IMR-90 (cell line): Measurements from ENCODE around the gene USP47. TPM values are rescaled to one million over a fixed set of nuclear protein-coding genes. Genes with fewer than 3 reads are reported as not detected.

Experiments used
- ATAC-seq: fragments of 200-7000 bp; cut with Tn5 transposase; 2 replicates; pipeline ENCODE4 v1.9.1; 2020; ENCODE audit warnings: low read depth, mild to moderate bottlenecking, moderate library complexity
- BruUV-seq: library from RNA; stranded (reverse); fragments of 400-500 nt; replicated peaks from 2 replicates; lab custom pipeline; 2021; lab: Mats Ljungman, UMichigan
- CTCF ChIA-PET: fragments of 300-600 bp; formaldehyde crosslinking; extraction: SDS; loops from one replicate; lab custom pipeline; 2021; ENCODE audit warnings: antibody characterized with exemption; lab: Yijun Ruan, JAX
- POLR2A ChIA-PET: fragments of 300-600 bp; sonication (Branson Sonifier 250); formaldehyde crosslinking; loops from one replicate; lab custom pipeline; 2022; ENCODE audit warnings: antibody characterized with exemption; ENCODE audit not compliant: unreplicated experiment; lab: Charles Lee
- DNase-seq: peaks from one replicate; pipeline ENCODE4 v3.0.0; 2013
- H2AFZ ChIP-seq: replicated peaks from 2 replicates; pipeline ENCODE3; 2013; ENCODE audit warnings: low read length, mild to moderate bottlenecking; ENCODE audit not compliant: poor library complexity
- H2AK5ac ChIP-seq: 2 replicates; pipeline ENCODE4 v1.6.1; 2013; ENCODE audit warnings: low read depth, low read length, inconsistent platforms
- H2AK9ac ChIP-seq: replicated peaks from 2 replicates; pipeline ENCODE3; 2013; ENCODE audit warnings: mild to moderate bottlenecking, low read depth, low read length, moderate library complexity; ENCODE audit not compliant: poor library complexity
- H2BK120ac ChIP-seq: 2 replicates; pipeline ENCODE4 v1.6.1; 2013; ENCODE audit warnings: low read depth, low read length, inconsistent platforms
- H2BK15ac ChIP-seq: 3 replicates; pipeline ENCODE4 v1.6.1; 2013; ENCODE audit warnings: low read depth, low read length, inconsistent platforms
- H2BK20ac ChIP-seq: 2 replicates; pipeline ENCODE4 v1.6.1; 2013; ENCODE audit warnings: low read depth, mild to moderate bottlenecking, inconsistent platforms, low read length, moderate library complexity
- H2BK5ac ChIP-seq: 2 replicates; pipeline ENCODE4 v1.6.1; 2013; ENCODE audit warnings: mild to moderate bottlenecking, low read depth, low read length, inconsistent platforms; ENCODE audit not compliant: poor library complexity, severe bottlenecking
- H3K14ac ChIP-seq: replicated peaks from 2 replicates; pipeline ENCODE4 v1.6.1; 2013; ENCODE audit warnings: low read depth, low read length, inconsistent platforms
- H3K18ac ChIP-seq: 2 replicates; pipeline ENCODE4 v1.6.1; 2013; ENCODE audit warnings: low read depth, low read length, control low read depth
- H3K23ac ChIP-seq: 2 replicates; pipeline ENCODE4 v1.6.1; 2013; ENCODE audit warnings: low read depth, low read length, inconsistent platforms
- H3K27ac ChIP-seq: 2 replicates; pipeline ENCODE4 v1.5.1; 2013; ENCODE audit warnings: mild to moderate bottlenecking, control low read depth, low read length; ENCODE audit not compliant: insufficient read depth
- H3K27me3 ChIP-seq: 2 replicates; pipeline ENCODE4 v1.6.1; 2013; ENCODE audit warnings: low read length; ENCODE audit not compliant: control insufficient read depth, insufficient read depth
- H3K36me3 ChIP-seq: 2 replicates; pipeline ENCODE4 v1.6.1; 2013; ENCODE audit warnings: low read length, mixed read lengths; ENCODE audit not compliant: control insufficient read depth, insufficient read depth
- H3K4ac ChIP-seq: 2 replicates; pipeline ENCODE4 v1.6.1; 2013; ENCODE audit warnings: low read depth, low read length, inconsistent platforms
- H3K4me1 ChIP-seq: 2 replicates; pipeline ENCODE4 v1.6.1; 2013; ENCODE audit warnings: low read length, mixed read lengths; ENCODE audit not compliant: control insufficient read depth, insufficient read depth
- H3K4me2 ChIP-seq: 2 replicates; pipeline ENCODE4 v1.6.1; 2013; ENCODE audit warnings: low read depth, mild to moderate bottlenecking, control low read depth, low read length, moderate library complexity
- H3K4me3 ChIP-seq: 2 replicates; pipeline ENCODE4 v1.5.1; 2013; ENCODE audit warnings: low read depth, mild to moderate bottlenecking, control low read depth, low read length, moderate library complexity; ENCODE audit not compliant: insufficient read depth
- H3K56ac ChIP-seq: 2 replicates; pipeline ENCODE4 v1.6.1; 2013; ENCODE audit warnings: low read length, inconsistent platforms; ENCODE audit not compliant: insufficient read depth; ENCODE audit errors: extremely low read depth
- H3K79me1 ChIP-seq, 2 experiments: 2 replicates each; pipeline ENCODE4 v1.6.1; 2013; ENCODE audit warnings: low read length in 2 of 2, inconsistent platforms in 1 of 2, low read depth in 1 of 2
- H3K9ac ChIP-seq: 2 replicates; pipeline ENCODE4 v1.6.1; 2013; ENCODE audit warnings: low read depth, low read length, control low read depth
- H3K9me1 ChIP-seq: 2 replicates; pipeline ENCODE4 v1.6.1; 2013; ENCODE audit warnings: low read length, inconsistent platforms; ENCODE audit not compliant: insufficient read depth
- H3K9me3 ChIP-seq: 2 replicates; pipeline ENCODE4 v1.6.1; 2013; ENCODE audit warnings: low read length; ENCODE audit not compliant: control insufficient read depth, insufficient read depth
- H4K20me1 ChIP-seq: 2 replicates; pipeline ENCODE4 v1.6.1; 2013; ENCODE audit warnings: low read length, inconsistent platforms; ENCODE audit not compliant: insufficient read depth
- H4K5ac ChIP-seq: 2 replicates; pipeline ENCODE4 v1.6.1; 2013; ENCODE audit warnings: mild to moderate bottlenecking, low read depth, low read length, control low read depth
- H4K8ac ChIP-seq, 2 experiments: 2 replicates each; pipeline ENCODE4 v1.6.1; 2013; ENCODE audit warnings: low read depth in 2 of 2, low read length in 2 of 2, control low read depth in 1 of 2, inconsistent platforms in 1 of 2
- H4K91ac ChIP-seq: 2 replicates; pipeline ENCODE4 v1.6.1; 2013; ENCODE audit warnings: low read depth, low read length, inconsistent platforms; ENCODE audit not compliant: insufficient read depth
- BHLHE40 ChIP-seq: fragments of 150-350 bp; IDR thresholded peaks from 2 replicates; pipeline ENCODE4 v1.6.1; 2016; ENCODE audit warnings: mild to moderate bottlenecking, low read depth, low read length
- CEBPB ChIP-seq: IDR thresholded peaks from 2 replicates; pipeline ENCODE4 v1.6.1; 2012; ENCODE audit warnings: low read depth, low read length, improper control_type of control experiment
- FOS ChIP-seq: fragments of 150-350 bp; IDR thresholded peaks from 2 replicates; pipeline ENCODE4 v1.6.1; 2016; ENCODE audit warnings: low read depth, low read length
- MAFK ChIP-seq: IDR thresholded peaks from 2 replicates; pipeline ENCODE4 v1.6.1; 2012; ENCODE audit warnings: low read depth, low read length, improper control_type of control experiment
- MAZ ChIP-seq: IDR thresholded peaks from 2 replicates; pipeline ENCODE4 v1.6.1; 2012; ENCODE audit warnings: low read depth, mild to moderate bottlenecking, low read length, improper control_type of control experiment, moderate library complexity, borderline replicate concordance
- NFE2L2 ChIP-seq: fragments of 150-350 bp; IDR thresholded peaks from 2 replicates; pipeline ENCODE4 v1.6.1; 2016; ENCODE audit warnings: low read depth, mild to moderate bottlenecking, low read length
- POLR2A ChIP-seq: IDR thresholded peaks from 2 replicates; pipeline ENCODE4 v1.6.1; 2012; ENCODE audit warnings: mild to moderate bottlenecking, low read depth, low read length
- RAD21 ChIP-seq: IDR thresholded peaks from 2 replicates; pipeline ENCODE4 v1.6.1; 2012; ENCODE audit warnings: low read length, improper control_type of control experiment
- RCOR1 ChIP-seq: IDR thresholded peaks from 2 replicates; pipeline ENCODE4 v1.6.1; 2012; ENCODE audit warnings: mild to moderate bottlenecking, low read length, improper control_type of control experiment; ENCODE audit not compliant: insufficient replicate concordance
- RFX5 ChIP-seq: IDR thresholded peaks from 2 replicates; pipeline ENCODE4 v1.8.0; 2012; ENCODE audit warnings: low read depth, mild to moderate bottlenecking, low read length, moderate library complexity
- SMC3 ChIP-seq: fragments of 150-350 bp; IDR thresholded peaks from 2 replicates; pipeline ENCODE4 v1.6.1; 2016; ENCODE audit warnings: low read depth, mild to moderate bottlenecking, antibody characterized with exemption, low read length, moderate library complexity
- USF2 ChIP-seq: fragments of 150-350 bp; IDR thresholded peaks from 2 replicates; pipeline ENCODE4 v1.6.1; 2017; ENCODE audit warnings: mild to moderate bottlenecking, antibody characterized with exemption, low read length, low read depth
- dilution Hi-C: fragments of 300-500 bp; cut with HindIII; formaldehyde crosslinking; loops from one replicate; pipeline ENCODE4 v1.14.3; 2018; ENCODE audit warnings: low sequenced_read_pairs; ENCODE audit not compliant: unreplicated experiment
- in situ Hi-C: fragments of 300-500 bp; cut with MboI; formaldehyde crosslinking; loops from 3 replicates; pipeline ENCODE4 v1.14.3; 2019; ENCODE audit warnings: low sequenced_read_pairs, inconsistent platforms, mixed read lengths
- intact Hi-C: fragments of 100-400 bp; cut with micrococcal nuclease; formaldehyde crosslinking; loops from 2 replicates; pipeline ENCODE4 v1.10.0; 2022
- polyA plus RNA-seq, 3 experiments: library from polyadenylated mRNA; depleted of rRNA; stranded (reverse); fragments of >200 nt; gene quantifications; 2 replicates each; pipeline ENCODE4 v1.2.3, GENCODE V29; 2012; ENCODE audit warnings: low replicate concordance in 1 of 3
- total RNA-seq: library from RNA; depleted of rRNA; stranded (reverse); fragments of >200 nt; gene quantifications from 2 replicates; pipeline ENCODE4 v1.2.3, GENCODE V29; 2012

The USP47 gene
- total and polyA plus RNA-seq, 2 of the 4 experiments (the other 2 are of a cell fraction) = 15.0 to 110 TPM

DNA sequence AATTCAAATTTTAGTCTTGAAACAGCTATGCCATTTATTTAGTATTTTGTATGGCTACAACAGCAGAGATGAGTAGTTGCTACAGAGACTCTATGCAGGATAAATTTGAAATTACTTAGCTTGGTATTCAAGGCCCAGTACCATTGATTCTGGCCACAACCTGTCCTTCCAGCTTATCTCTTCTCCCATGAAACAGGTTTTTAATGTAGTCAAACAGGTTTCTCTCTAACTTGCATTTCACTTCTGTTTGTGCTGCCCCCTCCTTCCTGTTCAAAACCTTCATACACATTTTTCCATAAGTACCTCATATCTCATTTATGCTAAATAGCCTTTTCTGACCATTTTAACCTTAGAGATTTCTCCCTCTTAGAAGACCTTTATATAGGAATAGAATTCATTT is 3.3 kb downstream of the USP47 start:
- no TSS peak for BruUV-seq
- Histone ChIP-seq H2BK20ac (no peak overlapping the region), H3K4me1 (peaks cover 9% of the 10 kb centered on the region), H3K36me3 (no peaks in the 10 kb centered on the region), H2AK9ac (no peak overlapping the region), H4K91ac (no peak overlapping the region), H3K9me3 (no peaks in the 10 kb centered on the region), H2BK120ac (no peak overlapping the region), H3K9ac (no peak overlapping the region), H3K79me1 (peaks cover 4 to 41% of the 10 kb centered on the region in 2 experiments; a peak in 3 of 4 replicates), H3K56ac (no peak overlapping the region), H3K4me3 (no peak overlapping the region), H4K8ac (no peak overlapping the region), H3K4ac (no peak overlapping the region), H4K5ac (no peak overlapping the region), H3K4me2 (peak overlapping the region; percentile 64), H3K14ac (no peak overlapping the region), H3K18ac (no peak overlapping the region), H4K20me1 (peaks cover 57% of the 10 kb centered on the region), H3K27me3 (no peaks in the 10 kb centered on the region), H2BK15ac (no peak overlapping the region), H3K23ac (peak overlapping the region; percentile 87; the same call in 1 of the 2 replicates), H2AK5ac (no peak overlapping the region), H2BK5ac (no peak overlapping the region), H2AFZ (no peak overlapping the region), H3K27ac (no peak overlapping the region), H3K9me1 (peaks cover 10% of the 10 kb centered on the region)
- ChIA-PET POLR2A (no interaction called here), CTCF (no interaction called here)
- dilution Hi-C loops = no loop called here
- in situ Hi-C loops = no loop called here
- DNase-seq = no peak
- TF ChIP-seq USF2 (no peak), RFX5 (no peak), FOS (no peak), MAZ (no peak), BHLHE40 (no peak), POLR2A (no peak), RAD21 (no peak), NFE2L2 (no peak), RCOR1 (no peak), CEBPB (no peak), SMC3 (no peak), MAFK (no peak)
- no peak for ATAC-seq
- intact Hi-C loops = loop anchor here (5.0 kb wide), 1 partner anchor 437 kb away; no protein-coding TSS in a partner anchor
